WTC11 (cell line): ENCODE measurements around the gene EXD3. TPM values are rescaled to one million over a fixed set of nuclear protein-coding genes. Genes with fewer than 3 reads are reported as not detected.

ENCODE experiments used
- ATAC-seq: fragments of 200-7000 bp; cut with Tn5 transposase; 2 replicates; pipeline ENCODE4 v1.10.0; 2021; ENCODE audit warnings: mild to moderate bottlenecking, moderate library complexity
- CTCF ChIA-PET: fragments of 300-600 bp; sonication (Branson Sonifier 250); formaldehyde crosslinking; loops from one replicate; lab custom pipeline; 2021; ENCODE audit warnings: antibody characterized with exemption; lab: Charles Lee
- POLR2A ChIA-PET: fragments of 350-600 bp; sonication (Branson Sonifier 250); formaldehyde crosslinking; loops from one replicate; lab custom pipeline; 2021; ENCODE audit warnings: antibody characterized with exemption; lab: Charles Lee
- DNase-seq: peaks from one replicate; pipeline ENCODE4 v3.0.0; 2021; ENCODE audit warnings: low spot score
- H3K27ac Mint-ChIP-seq: 2 replicates; pipeline ENCODE4 v1.8.0; 2021; ENCODE audit warnings: mixed read lengths
- H3K27me3 Mint-ChIP-seq: 2 replicates; pipeline ENCODE4 v1.8.0; 2021; ENCODE audit warnings: low read depth, mild to moderate bottlenecking, moderate library complexity, mixed read lengths
- H3K36me3 Mint-ChIP-seq: 2 replicates; pipeline ENCODE4 v1.8.0; 2021; ENCODE audit warnings: mixed read lengths
- H3K4me1 Mint-ChIP-seq: 2 replicates; pipeline ENCODE4 v1.8.0; 2022; ENCODE audit warnings: mixed read lengths
- H3K4me3 Mint-ChIP-seq: 2 replicates; pipeline ENCODE4 v1.8.0; 2021; ENCODE audit warnings: mild to moderate bottlenecking, moderate library complexity, mixed read lengths
- H3K9me3 Mint-ChIP-seq: 2 replicates; pipeline ENCODE4 v1.8.0; 2021; ENCODE audit warnings: mixed read lengths
- ERG ChIP-seq: fragments of 250-450 bp; sonication (Bioruptor Pico); IDR thresholded peaks from 2 replicates; pipeline ENCODE4 v1.8.0; 2021; ENCODE audit warnings: mild to moderate bottlenecking
- ETV6 ChIP-seq: sonication (generic); formaldehyde crosslinking; IDR thresholded peaks from 2 replicates; pipeline ENCODE4 v1.8.1; 2022; ENCODE audit warnings: mild to moderate bottlenecking, missing genetic modification reagents
- FOXP1 ChIP-seq: sonication (generic); formaldehyde crosslinking; IDR thresholded peaks from 2 replicates; pipeline ENCODE4 v1.8.0; 2022; ENCODE audit warnings: missing genetic modification reagents, mild to moderate bottlenecking, moderate library complexity, borderline replicate concordance
- GRHL2 ChIP-seq: fragments of 250-450 bp; sonication (Bioruptor Pico); IDR thresholded peaks from 2 replicates; pipeline ENCODE4 v1.8.0; 2022; ENCODE audit warnings: mild to moderate bottlenecking, moderate library complexity; ENCODE audit not compliant: insufficient replicate concordance, severe bottlenecking
- NFYB ChIP-seq: sonication (generic); formaldehyde crosslinking; conservative IDR thresholded peaks from 2 replicates; pipeline ENCODE4 v1.8.0; 2022; ENCODE audit warnings: low read depth, missing genetic modification reagents
- RELA ChIP-seq: sonication (generic); formaldehyde crosslinking; IDR thresholded peaks from 2 replicates; pipeline ENCODE4 v1.8.1; 2022; ENCODE audit warnings: missing genetic modification reagents, mild to moderate bottlenecking, borderline replicate concordance
- TEAD1 ChIP-seq: sonication (generic); formaldehyde crosslinking; IDR thresholded peaks from 2 replicates; pipeline ENCODE4 v1.8.0; 2022; ENCODE audit warnings: mild to moderate bottlenecking, missing genetic modification reagents
- TEAD4 ChIP-seq: sonication (generic); formaldehyde crosslinking; IDR thresholded peaks from 2 replicates; pipeline ENCODE4 v1.8.0; 2022; ENCODE audit warnings: mild to moderate bottlenecking, missing genetic modification reagents
- ZNF121 ChIP-seq: sonication (generic); formaldehyde crosslinking; IDR thresholded peaks from 2 replicates; pipeline ENCODE4 v1.8.0; 2023; ENCODE audit warnings: missing genetic modification reagents
- ZNF219 ChIP-seq: sonication (generic); formaldehyde crosslinking; IDR thresholded peaks from 2 replicates; pipeline ENCODE4 v1.8.0; 2023; ENCODE audit warnings: missing genetic modification reagents, mild to moderate bottlenecking, borderline replicate concordance
- ZNF263 ChIP-seq: sonication (generic); formaldehyde crosslinking; IDR thresholded peaks from 2 replicates; pipeline ENCODE4 v1.8.1; 2022; ENCODE audit warnings: low read depth, mild to moderate bottlenecking, moderate library complexity, missing genetic modification reagents
- ZNF671 ChIP-seq: fragments of 250-450 bp; sonication (Bioruptor Pico); IDR thresholded peaks from 2 replicates; pipeline ENCODE4 v1.8.0; 2021; ENCODE audit warnings: mild to moderate bottlenecking
- ZSCAN18 ChIP-seq: fragments of 250-450 bp; sonication (Bioruptor Pico); IDR thresholded peaks from 2 replicates; pipeline ENCODE4 v2.1.2; 2022; ENCODE audit warnings: mild to moderate bottlenecking, moderate library complexity
- total RNA-seq: library from RNA; stranded (reverse); gene quantifications from 3 replicates; pipeline ENCODE4 v1.2.3, GENCODE V29; 2021
- TF ChIP-seq, protein P1 (sequence below): sonication (generic); formaldehyde crosslinking; IDR thresholded peaks from 2 replicates; pipeline ENCODE4 v1.8.0; 2022; ENCODE audit warnings: mild to moderate bottlenecking, missing genetic modification reagents
- TF ChIP-seq, protein P2 (sequence below): sonication (generic); formaldehyde crosslinking; IDR thresholded peaks from 2 replicates; pipeline ENCODE4 v1.8.1; 2022; ENCODE audit warnings: low read depth, missing genetic modification reagents, borderline replicate concordance
- TF ChIP-seq, protein P3 (sequence below): sonication (generic); formaldehyde crosslinking; IDR thresholded peaks from 2 replicates; pipeline ENCODE4 v1.8.0; 2023; ENCODE audit warnings: missing genetic modification reagents
- TF ChIP-seq, protein P4 (sequence below): fragments of 250-450 bp; sonication (Bioruptor Pico); IDR thresholded peaks from 2 replicates; pipeline ENCODE4 v1.9.0; 2021; ENCODE audit warnings: mild to moderate bottlenecking
- TF ChIP-seq, protein P5 (sequence below): sonication (generic); formaldehyde crosslinking; IDR thresholded peaks from 2 replicates; pipeline ENCODE4 v1.8.1; 2022; ENCODE audit warnings: mild to moderate bottlenecking, moderate library complexity, missing genetic modification reagents
- TF ChIP-seq, protein P6 (sequence below): sonication (generic); formaldehyde crosslinking; IDR thresholded peaks from 2 replicates; pipeline ENCODE4 v1.8.1; 2022; ENCODE audit warnings: mild to moderate bottlenecking, missing genetic modification reagents, moderate library complexity, borderline replicate concordance
- TF ChIP-seq, protein P7 (sequence below): fragments of 250-450 bp; sonication (Bioruptor Pico); conservative IDR thresholded peaks from 2 replicates; pipeline ENCODE4 v1.9.0; 2021; ENCODE audit warnings: mild to moderate bottlenecking

Gene EXD3
- total RNA-seq, 1 experiment from 2014 or later: 21.2 TPM

- peaks cover 7% of the 10 kb centered on the region for H3K4me1 Mint-ChIP-seq
- H3K9me3 Mint-ChIP-seq: no peaks in the 10 kb centered on the region
- no peaks in the 10 kb centered on the region for H3K36me3 Mint-ChIP-seq
- TF ChIP-seq, protein P1, sequence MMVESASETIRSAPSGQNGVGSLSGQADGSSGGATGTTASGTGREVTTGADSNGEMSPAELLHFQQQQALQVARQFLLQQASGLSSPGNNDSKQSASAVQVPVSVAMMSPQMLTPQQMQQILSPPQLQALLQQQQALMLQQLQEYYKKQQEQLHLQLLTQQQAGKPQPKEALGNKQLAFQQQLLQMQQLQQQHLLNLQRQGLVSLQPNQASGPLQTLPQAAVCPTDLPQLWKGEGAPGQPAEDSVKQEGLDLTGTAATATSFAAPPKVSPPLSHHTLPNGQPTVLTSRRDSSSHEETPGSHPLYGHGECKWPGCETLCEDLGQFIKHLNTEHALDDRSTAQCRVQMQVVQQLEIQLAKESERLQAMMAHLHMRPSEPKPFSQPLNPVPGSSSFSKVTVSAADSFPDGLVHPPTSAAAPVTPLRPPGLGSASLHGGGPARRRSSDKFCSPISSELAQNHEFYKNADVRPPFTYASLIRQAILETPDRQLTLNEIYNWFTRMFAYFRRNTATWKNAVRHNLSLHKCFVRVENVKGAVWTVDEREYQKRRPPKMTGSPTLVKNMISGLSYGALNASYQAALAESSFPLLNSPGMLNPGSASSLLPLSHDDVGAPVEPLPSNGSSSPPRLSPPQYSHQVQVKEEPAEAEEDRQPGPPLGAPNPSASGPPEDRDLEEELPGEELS: no peak
- TF ChIP-seq, protein P2, sequence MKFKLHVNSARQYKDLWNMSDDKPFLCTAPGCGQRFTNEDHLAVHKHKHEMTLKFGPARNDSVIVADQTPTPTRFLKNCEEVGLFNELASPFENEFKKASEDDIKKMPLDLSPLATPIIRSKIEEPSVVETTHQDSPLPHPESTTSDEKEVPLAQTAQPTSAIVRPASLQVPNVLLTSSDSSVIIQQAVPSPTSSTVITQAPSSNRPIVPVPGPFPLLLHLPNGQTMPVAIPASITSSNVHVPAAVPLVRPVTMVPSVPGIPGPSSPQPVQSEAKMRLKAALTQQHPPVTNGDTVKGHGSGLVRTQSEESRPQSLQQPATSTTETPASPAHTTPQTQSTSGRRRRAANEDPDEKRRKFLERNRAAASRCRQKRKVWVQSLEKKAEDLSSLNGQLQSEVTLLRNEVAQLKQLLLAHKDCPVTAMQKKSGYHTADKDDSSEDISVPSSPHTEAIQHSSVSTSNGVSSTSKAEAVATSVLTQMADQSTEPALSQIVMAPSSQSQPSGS (CRISPR knock-in tag): no peak
- TF ChIP-seq ZNF121 (CRISPR knock-in tag) (no peak), ZNF219 (CRISPR knock-in tag) (no peak), TEAD1 (no peak), NFYB (CRISPR knock-in tag) (no peak), ZNF263 (CRISPR knock-in tag) (no peak), ZSCAN18 (no peak), ZNF671 (no peak), ETV6 (CRISPR knock-in tag) (no peak), FOXP1 (CRISPR knock-in tag) (no peak), ERG (no peak), TEAD4 (CRISPR knock-in tag) (no peak), GRHL2 (no peak), RELA (CRISPR knock-in tag) (no peak)
- TF ChIP-seq, protein P3, sequence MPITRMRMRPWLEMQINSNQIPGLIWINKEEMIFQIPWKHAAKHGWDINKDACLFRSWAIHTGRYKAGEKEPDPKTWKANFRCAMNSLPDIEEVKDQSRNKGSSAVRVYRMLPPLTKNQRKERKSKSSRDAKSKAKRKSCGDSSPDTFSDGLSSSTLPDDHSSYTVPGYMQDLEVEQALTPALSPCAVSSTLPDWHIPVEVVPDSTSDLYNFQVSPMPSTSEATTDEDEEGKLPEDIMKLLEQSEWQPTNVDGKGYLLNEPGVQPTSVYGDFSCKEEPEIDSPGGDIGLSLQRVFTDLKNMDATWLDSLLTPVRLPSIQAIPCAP (CRISPR knock-in tag): no peak
- TF ChIP-seq, protein P4, sequence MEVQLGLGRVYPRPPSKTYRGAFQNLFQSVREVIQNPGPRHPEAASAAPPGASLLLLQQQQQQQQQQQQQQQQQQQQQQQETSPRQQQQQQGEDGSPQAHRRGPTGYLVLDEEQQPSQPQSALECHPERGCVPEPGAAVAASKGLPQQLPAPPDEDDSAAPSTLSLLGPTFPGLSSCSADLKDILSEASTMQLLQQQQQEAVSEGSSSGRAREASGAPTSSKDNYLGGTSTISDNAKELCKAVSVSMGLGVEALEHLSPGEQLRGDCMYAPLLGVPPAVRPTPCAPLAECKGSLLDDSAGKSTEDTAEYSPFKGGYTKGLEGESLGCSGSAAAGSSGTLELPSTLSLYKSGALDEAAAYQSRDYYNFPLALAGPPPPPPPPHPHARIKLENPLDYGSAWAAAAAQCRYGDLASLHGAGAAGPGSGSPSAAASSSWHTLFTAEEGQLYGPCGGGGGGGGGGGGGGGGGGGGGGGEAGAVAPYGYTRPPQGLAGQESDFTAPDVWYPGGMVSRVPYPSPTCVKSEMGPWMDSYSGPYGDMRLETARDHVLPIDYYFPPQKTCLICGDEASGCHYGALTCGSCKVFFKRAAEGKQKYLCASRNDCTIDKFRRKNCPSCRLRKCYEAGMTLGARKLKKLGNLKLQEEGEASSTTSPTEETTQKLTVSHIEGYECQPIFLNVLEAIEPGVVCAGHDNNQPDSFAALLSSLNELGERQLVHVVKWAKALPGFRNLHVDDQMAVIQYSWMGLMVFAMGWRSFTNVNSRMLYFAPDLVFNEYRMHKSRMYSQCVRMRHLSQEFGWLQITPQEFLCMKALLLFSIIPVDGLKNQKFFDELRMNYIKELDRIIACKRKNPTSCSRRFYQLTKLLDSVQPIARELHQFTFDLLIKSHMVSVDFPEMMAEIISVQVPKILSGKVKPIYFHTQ (CRISPR knock-in tag): no peak
- TF ChIP-seq, protein P5, sequence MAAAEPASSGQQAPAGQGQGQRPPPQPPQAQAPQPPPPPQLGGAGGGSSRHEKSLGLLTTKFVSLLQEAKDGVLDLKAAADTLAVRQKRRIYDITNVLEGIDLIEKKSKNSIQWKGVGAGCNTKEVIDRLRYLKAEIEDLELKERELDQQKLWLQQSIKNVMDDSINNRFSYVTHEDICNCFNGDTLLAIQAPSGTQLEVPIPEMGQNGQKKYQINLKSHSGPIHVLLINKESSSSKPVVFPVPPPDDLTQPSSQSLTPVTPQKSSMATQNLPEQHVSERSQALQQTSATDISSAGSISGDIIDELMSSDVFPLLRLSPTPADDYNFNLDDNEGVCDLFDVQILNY: no peak
- TF ChIP-seq, protein P6, sequence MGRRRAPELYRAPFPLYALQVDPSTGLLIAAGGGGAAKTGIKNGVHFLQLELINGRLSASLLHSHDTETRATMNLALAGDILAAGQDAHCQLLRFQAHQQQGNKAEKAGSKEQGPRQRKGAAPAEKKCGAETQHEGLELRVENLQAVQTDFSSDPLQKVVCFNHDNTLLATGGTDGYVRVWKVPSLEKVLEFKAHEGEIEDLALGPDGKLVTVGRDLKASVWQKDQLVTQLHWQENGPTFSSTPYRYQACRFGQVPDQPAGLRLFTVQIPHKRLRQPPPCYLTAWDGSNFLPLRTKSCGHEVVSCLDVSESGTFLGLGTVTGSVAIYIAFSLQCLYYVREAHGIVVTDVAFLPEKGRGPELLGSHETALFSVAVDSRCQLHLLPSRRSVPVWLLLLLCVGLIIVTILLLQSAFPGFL: no peak
- TF ChIP-seq, protein P7, sequence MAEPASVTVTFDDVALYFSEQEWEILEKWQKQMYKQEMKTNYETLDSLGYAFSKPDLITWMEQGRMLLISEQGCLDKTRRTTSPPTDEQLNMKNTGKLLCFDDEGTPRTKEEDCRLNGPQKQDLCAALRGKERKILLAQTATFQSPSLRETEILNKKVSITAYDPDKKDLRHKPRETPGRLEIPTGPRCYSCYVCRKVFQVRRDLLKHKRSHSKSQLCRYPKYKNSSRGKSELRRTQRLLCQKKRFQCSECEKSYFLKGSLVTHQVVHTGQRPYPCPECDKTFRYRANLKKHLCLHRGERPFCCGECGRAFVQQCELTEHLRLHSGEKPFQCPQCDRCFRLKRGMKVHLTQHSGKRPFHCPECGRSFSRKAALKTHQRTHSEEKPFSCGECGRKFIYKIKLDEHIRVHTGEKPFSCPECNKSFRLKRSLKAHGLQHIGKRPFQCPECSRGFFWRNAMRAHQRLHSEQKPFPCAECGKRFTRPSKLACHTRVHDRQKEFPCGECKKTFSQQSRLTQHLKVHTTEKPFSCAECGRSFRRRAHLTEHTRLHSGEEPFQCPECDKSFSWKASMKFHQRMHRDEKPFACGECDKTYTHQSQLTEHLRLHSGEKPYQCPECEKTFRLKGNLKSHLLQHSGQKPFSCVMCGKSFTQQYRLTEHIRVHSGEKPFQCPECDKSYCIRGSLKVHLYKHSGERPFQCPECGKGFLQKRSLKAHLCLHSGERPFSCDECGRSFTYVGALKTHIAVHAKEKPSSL: no peak
- ATAC-seq: no peak
- H3K4me3 Mint-ChIP-seq: peak overlapping the region; percentile 88
- ChIA-PET CTCF (interaction anchor here (0.5 to 2.5 kb wide), 19 partner anchors 9 to 430 kb away, joined by 3 to 38 read pairs (median 11); partner anchors contain the start of genes ENTPD8, NRARP, NSMF and PAXX), POLR2A (interaction anchor here (1.8 kb wide), 1 partner anchor 32 kb away, joined by 11 read pairs; no protein-coding TSS in a partner anchor)
- no peaks in the 10 kb centered on the region; the same call in 1 of the 2 replicates for H3K27me3 Mint-ChIP-seq
- DNase-seq: no peak
- H3K27ac Mint-ChIP-seq: 0 out of 2 replicates have a peak overlapping the region, but pooled peaks have one; percentile 78
Measured at GRCh38 chr9:137421838-137422603, 941 bp downstream of the EXD3 start.
